ENCODE results near the gene ANKRD27.
"Not testable (repeated sequence)": the region's sequence is repeated elsewhere in the genome, so short reads cannot be mapped to it uniquely, and the experiment has no call there.

Gene ANKRD27

GRCh38 chr19:32674931-32675719 lies at the start of gene ANKRD27:
TSS of gene ANKRD27 (minus strand) at chr19:32675180. CDS start at chr19:32659015, 16,165 bp downstream.
- Mint-ChIP-seq H3K36me3 (no peaks in the 10 kb centered on the region), H3K27ac (peak within 1 kb of the TSS; percentile 52), H3K9me3 (no peaks in the 10 kb centered on the region), H3K4me3 (peak within 1 kb of the TSS; percentile 89), H3K4me1 (peaks cover 26% of the 10 kb centered on the region), H3K27me3 (peaks cover 10% of the 10 kb centered on the region)
- ATAC-seq, result peak; percentile 99

GRCh38 chr19:32720936-32721250 lies 45.9 kb upstream of the ANKRD27 start:
- ATAC-seq, result peak; percentile 18
- no peaks in the 10 kb centered on the region for H3K36me3 Mint-ChIP-seq
- H3K27ac Mint-ChIP-seq, result no peak overlapping the region
- H3K4me3 Mint-ChIP-seq, result no peak overlapping the region
- H3K27me3 Mint-ChIP-seq, result no peaks in the 10 kb centered on the region
- no peaks in the 10 kb centered on the region for H3K4me1 Mint-ChIP-seq
- H3K9me3 Mint-ChIP-seq, result peaks cover 5% of the 10 kb centered on the region

- H3K4me3 Mint-ChIP-seq, result no peak overlapping the region
- ATAC-seq, result peak; percentile 61
Measured at GRCh38 chr19:32720216-32720935, 45.4 kb upstream of the ANKRD27 start.

GRCh38 chr19:32719611-32720059 lies 44.7 kb upstream of the ANKRD27 start, which contains the start of gene TDRD12:
TSS of gene TDRD12 (plus strand) at chr19:32719767. CDS start at chr19:32720073, 306 bp downstream.
- Mint-ChIP-seq H3K4me1 (no peaks in the 10 kb centered on the region), H3K27me3 (no peaks in the 10 kb centered on the region), H3K27ac (no peak within 1 kb of the TSS), H3K9me3 (no peaks in the 10 kb centered on the region), H3K4me3 (no peak within 1 kb of the TSS), H3K36me3 (peaks cover 10% of the 10 kb centered on the region)
- peak; percentile 21 for ATAC-seq

More at GRCh38 chr19:32720216-32720935, 45.4 kb upstream of the ANKRD27 start:
- peaks cover under 1% of the 10 kb centered on the region for H3K9me3 Mint-ChIP-seq
- peaks cover 2% of the 10 kb centered on the region for H3K36me3 Mint-ChIP-seq
- no peak overlapping the region for H3K27ac Mint-ChIP-seq
- H3K4me1 Mint-ChIP-seq, result no peaks in the 10 kb centered on the region
- H3K27me3 Mint-ChIP-seq, result no peaks in the 10 kb centered on the region

- Mint-ChIP-seq H3K36me3 (peaks cover 12% of the 10 kb centered on the region), H3K9me3 (no peaks in the 10 kb centered on the region), H3K4me1 (no peaks in the 10 kb centered on the region), H3K27ac (no peak overlapping the region), H3K27me3 (no peaks in the 10 kb centered on the region), H3K4me3 (no peak overlapping the region)
- ATAC-seq, result no peak
Measured at GRCh38 chr19:32718286-32718685, 43.3 kb upstream of the ANKRD27 start.

GRCh38 chr19:32717496-32717895 lies 42.5 kb upstream of the ANKRD27 start:
- peaks cover 15% of the 10 kb centered on the region for H3K36me3 Mint-ChIP-seq
- no peak for ATAC-seq
- no peak overlapping the region for H3K4me3 Mint-ChIP-seq
- H3K27me3 Mint-ChIP-seq, result no peaks in the 10 kb centered on the region
- no peaks in the 10 kb centered on the region for H3K4me1 Mint-ChIP-seq
- H3K9me3 Mint-ChIP-seq, result no peaks in the 10 kb centered on the region
- no peak overlapping the region for H3K27ac Mint-ChIP-seq

- ATAC-seq, H3K27ac Mint-ChIP-seq, H3K9me3 Mint-ChIP-seq, H3K4me3 Mint-ChIP-seq, H3K4me1 Mint-ChIP-seq, H3K27me3 Mint-ChIP-seq: not testable (repeated sequence)
- H3K36me3 Mint-ChIP-seq, result peaks cover 18% of the 10 kb centered on the region
Measured at GRCh38 chr19:32716203-32716602, 41.2 kb upstream of the ANKRD27 start.

GRCh38 chr19:32711747-32712146 lies 36.8 kb upstream of the ANKRD27 start:
- Mint-ChIP-seq H3K4me3 (no peak overlapping the region), H3K27me3 (no peaks in the 10 kb centered on the region), H3K4me1 (peaks cover 6% of the 10 kb centered on the region), H3K9me3 (no peaks in the 10 kb centered on the region), H3K36me3 (peaks cover 41% of the 10 kb centered on the region), H3K27ac (no peak overlapping the region)
- ATAC-seq, result no peak

GRCh38 chr19:32709032-32709431 lies 34.1 kb upstream of the ANKRD27 start:
- no peak for ATAC-seq
- H3K27ac Mint-ChIP-seq, result no peak overlapping the region
- H3K36me3 Mint-ChIP-seq, result peaks cover 39% of the 10 kb centered on the region
- peaks cover 3% of the 10 kb centered on the region for H3K9me3 Mint-ChIP-seq
- no peaks in the 10 kb centered on the region for H3K27me3 Mint-ChIP-seq
- H3K4me3 Mint-ChIP-seq, result no peak overlapping the region
- peaks cover 6% of the 10 kb centered on the region for H3K4me1 Mint-ChIP-seq

GRCh38 chr19:32708457-32708856 lies 33.5 kb upstream of the ANKRD27 start:
- Mint-ChIP-seq H3K27ac (no peak overlapping the region), H3K4me1 (peaks cover 6% of the 10 kb centered on the region), H3K36me3 (peaks cover 45% of the 10 kb centered on the region), H3K4me3 (no peak overlapping the region), H3K9me3 (peaks cover 3% of the 10 kb centered on the region), H3K27me3 (no peaks in the 10 kb centered on the region)
- no peak for ATAC-seq

GRCh38 chr19:32704006-32704405 lies 29.0 kb upstream of the ANKRD27 start:
- not testable (repeated sequence) for ATAC-seq, H3K27ac Mint-ChIP-seq, H3K4me3 Mint-ChIP-seq, H3K4me1 Mint-ChIP-seq, H3K9me3 Mint-ChIP-seq, H3K27me3 Mint-ChIP-seq
- H3K36me3 Mint-ChIP-seq, result peaks cover 52% of the 10 kb centered on the region

- no peak for ATAC-seq
- Mint-ChIP-seq H3K4me3 (no peak overlapping the region), H3K27ac (no peak overlapping the region), H3K27me3 (no peaks in the 10 kb centered on the region), H3K36me3 (peaks cover 64% of the 10 kb centered on the region), H3K9me3 (peaks cover 5% of the 10 kb centered on the region), H3K4me1 (no peaks in the 10 kb centered on the region)
Measured at GRCh38 chr19:32702010-32702409, 27.0 kb upstream of the ANKRD27 start.

- not testable (repeated sequence) for ATAC-seq, H3K27ac Mint-ChIP-seq, H3K27me3 Mint-ChIP-seq, H3K9me3 Mint-ChIP-seq, H3K4me3 Mint-ChIP-seq
- Mint-ChIP-seq H3K36me3 (peaks cover 75% of the 10 kb centered on the region), H3K4me1 (peaks cover 11% of the 10 kb centered on the region)
Measured at GRCh38 chr19:32700129-32700528, 25.1 kb upstream of the ANKRD27 start.

- H3K4me3 Mint-ChIP-seq, H3K9me3 Mint-ChIP-seq, ATAC-seq, H3K27me3 Mint-ChIP-seq, H3K27ac Mint-ChIP-seq: not testable (repeated sequence)
- H3K4me1 Mint-ChIP-seq, result peaks cover 37% of the 10 kb centered on the region
- H3K36me3 Mint-ChIP-seq, result peaks cover 56% of the 10 kb centered on the region
Measured at GRCh38 chr19:32696771-32697170, 21.8 kb upstream of the ANKRD27 start.

GRCh38 chr19:32695506-32695905 lies 20.5 kb upstream of the ANKRD27 start:
- Mint-ChIP-seq H3K4me3 (peak overlapping the region; percentile 64), H3K27ac (peak overlapping the region; percentile 12), H3K36me3 (peaks cover 56% of the 10 kb centered on the region), H3K4me1 (peaks cover 49% of the 10 kb centered on the region)
- not testable (repeated sequence) for H3K27me3 Mint-ChIP-seq, H3K9me3 Mint-ChIP-seq, ATAC-seq

- Mint-ChIP-seq H3K27ac (peak overlapping the region; percentile 12), H3K4me1 (peaks cover 49% of the 10 kb centered on the region), H3K36me3 (peaks cover 51% of the 10 kb centered on the region)
- not testable (repeated sequence) for ATAC-seq, H3K9me3 Mint-ChIP-seq, H3K4me3 Mint-ChIP-seq, H3K27me3 Mint-ChIP-seq
Measured at GRCh38 chr19:32694851-32695250, 19.9 kb upstream of the ANKRD27 start.

All from stimulated activated memory B cell treated with anti-CD40 and anti-IgM and Interleukin-4, amounts not matched to agents 10 μg/mL and 1 μg/mL and 100 μg/mL, for 72 hours (primary cell).